MM.1S (cell line): ENCODE results near the gene AHCTF1.

Source experiments
- CTCF ChIP-seq: fragments of 300-600 bp; sonication (generic); IDR thresholded peaks from 2 replicates; pipeline ENCODE4 v1.5.1; 2016; ENCODE audit warnings: antibody characterized with exemption, low read length, mixed read lengths
- EZH2phosphoT487 ChIP-seq: fragments of 300-600 bp; sonication (generic); IDR thresholded peaks from 2 replicates; pipeline ENCODE4 v1.6.1; 2018; ENCODE audit warnings: antibody characterized with exemption, low read length

- no peak for TF ChIP-seq EZH2phosphoT487
- TF ChIP-seq CTCF, result no peak
These were observed 107.2 kb downstream of the AHCTF1 start for GRCh38 chr1:246824541-246824940.
